T-helper 1 cell treated with Interleukin-12 subunit alpha and Interleukin-12 subunit beta and Interleukin-4 antibody, amounts not matched to agents 30 μg/mL and 1 μg/mL, for 36 hours (primary cell): ENCODE measurements around the gene EMSY.

Experiments used
- H3K27ac Mint-ChIP-seq: one replicate; pipeline ENCODE4 v1.8.0; 2021; ENCODE audit warnings: mild to moderate bottlenecking, mixed read lengths
- H3K27me3 Mint-ChIP-seq: one replicate; pipeline ENCODE4 v1.8.0; 2021; ENCODE audit warnings: low read depth, mixed read lengths
- H3K36me3 Mint-ChIP-seq: one replicate; pipeline ENCODE4 v1.8.0; 2021; ENCODE audit warnings: low read depth, mixed read lengths
- H3K4me1 Mint-ChIP-seq: one replicate; pipeline ENCODE4 v1.8.0; 2021; ENCODE audit warnings: low read depth, mixed read lengths
- H3K4me3 Mint-ChIP-seq: one replicate; pipeline ENCODE4 v1.8.0; 2021; ENCODE audit warnings: mild to moderate bottlenecking, moderate library complexity, mixed read lengths
- H3K9me3 Mint-ChIP-seq: one replicate; pipeline ENCODE4 v1.8.0; 2021; ENCODE audit warnings: mixed read lengths

The EMSY gene

GRCh38 chr11:76443268-76443980, 1.4 kb upstream of the EMSY start:
- Mint-ChIP-seq H3K27ac (peak overlapping the region; percentile 93), H3K27me3 (no peaks in the 10 kb centered on the region), H3K9me3 (no peaks in the 10 kb centered on the region), H3K4me1 (peaks cover 27% of the 10 kb centered on the region), H3K4me3 (peak overlapping the region; percentile 94), H3K36me3 (peaks cover 8% of the 10 kb centered on the region)

GRCh38 chr11:76444065-76444383, 794 bp upstream of the EMSY start:
- Mint-ChIP-seq H3K4me1 (peaks cover 29% of the 10 kb centered on the region), H3K36me3 (peaks cover 11% of the 10 kb centered on the region), H3K9me3 (no peaks in the 10 kb centered on the region), H3K4me3 (peak overlapping the region; percentile 94), H3K27me3 (no peaks in the 10 kb centered on the region), H3K27ac (peak overlapping the region; percentile 93)

GRCh38 chr11:76445121-76446084, 585 bp downstream of the EMSY start:
- Mint-ChIP-seq H3K4me1 (peaks cover 34% of the 10 kb centered on the region), H3K27ac (peak overlapping the region; percentile 93), H3K27me3 (no peaks in the 10 kb centered on the region), H3K9me3 (no peaks in the 10 kb centered on the region), H3K4me3 (peak overlapping the region; percentile 94), H3K36me3 (peaks cover 22% of the 10 kb centered on the region)

- Mint-ChIP-seq H3K36me3 (peaks cover 36% of the 10 kb centered on the region), H3K27ac (no peak overlapping the region), H3K4me1 (peaks cover 33% of the 10 kb centered on the region), H3K9me3 (no peaks in the 10 kb centered on the region), H3K4me3 (no peak overlapping the region), H3K27me3 (no peaks in the 10 kb centered on the region)
These were observed 3.7 kb downstream of the EMSY start for GRCh38 chr11:76448506-76448905.

GRCh38 chr11:76453248-76453647, 8.4 kb downstream of the EMSY start:
- no peaks in the 10 kb centered on the region for H3K9me3 Mint-ChIP-seq
- peaks cover 16% of the 10 kb centered on the region for H3K4me1 Mint-ChIP-seq
- no peaks in the 10 kb centered on the region for H3K27me3 Mint-ChIP-seq
- H3K4me3 Mint-ChIP-seq = no peak overlapping the region
- H3K27ac Mint-ChIP-seq = no peak overlapping the region
- H3K36me3 Mint-ChIP-seq = peaks cover 34% of the 10 kb centered on the region

GRCh38 chr11:76455331-76455730, 10.5 kb downstream of the EMSY start:
- H3K27me3 Mint-ChIP-seq = no peaks in the 10 kb centered on the region
- peaks cover 26% of the 10 kb centered on the region for H3K36me3 Mint-ChIP-seq
- no peak overlapping the region for H3K4me3 Mint-ChIP-seq
- no peaks in the 10 kb centered on the region for H3K9me3 Mint-ChIP-seq
- peaks cover 11% of the 10 kb centered on the region for H3K4me1 Mint-ChIP-seq
- H3K27ac Mint-ChIP-seq = no peak overlapping the region

GRCh38 chr11:76455931-76456330, 11.1 kb downstream of the EMSY start:
- Mint-ChIP-seq H3K4me3 (no peak overlapping the region), H3K27me3 (no peaks in the 10 kb centered on the region), H3K27ac (no peak overlapping the region), H3K9me3 (no peaks in the 10 kb centered on the region), H3K4me1 (peaks cover 9% of the 10 kb centered on the region), H3K36me3 (peaks cover 27% of the 10 kb centered on the region)

GRCh38 chr11:76456571-76456970, 11.8 kb downstream of the EMSY start:
- peaks cover 26% of the 10 kb centered on the region for H3K36me3 Mint-ChIP-seq
- H3K9me3 Mint-ChIP-seq = no peaks in the 10 kb centered on the region
- no peak overlapping the region for H3K4me3 Mint-ChIP-seq
- H3K27me3 Mint-ChIP-seq = no peaks in the 10 kb centered on the region
- H3K27ac Mint-ChIP-seq = no peak overlapping the region
- H3K4me1 Mint-ChIP-seq = peaks cover 6% of the 10 kb centered on the region

- Mint-ChIP-seq H3K9me3 (no peaks in the 10 kb centered on the region), H3K4me3 (no peak overlapping the region), H3K27ac (no peak overlapping the region), H3K4me1 (peaks cover 2% of the 10 kb centered on the region), H3K36me3 (peaks cover 21% of the 10 kb centered on the region), H3K27me3 (no peaks in the 10 kb centered on the region)
These were observed 14.5 kb downstream of the EMSY start for GRCh38 chr11:76459299-76459698.

- Mint-ChIP-seq H3K27me3 (no peaks in the 10 kb centered on the region), H3K36me3 (peaks cover 26% of the 10 kb centered on the region), H3K4me3 (no peak overlapping the region), H3K9me3 (no peaks in the 10 kb centered on the region), H3K4me1 (peaks cover 2% of the 10 kb centered on the region), H3K27ac (no peak overlapping the region)
These were observed 15.0 kb downstream of the EMSY start for GRCh38 chr11:76459846-76460245.

GRCh38 chr11:76462317-76462716, 17.5 kb downstream of the EMSY start:
- H3K36me3 Mint-ChIP-seq = peaks cover 33% of the 10 kb centered on the region
- no peak overlapping the region for H3K4me3 Mint-ChIP-seq
- H3K27me3 Mint-ChIP-seq = no peaks in the 10 kb centered on the region
- no peak overlapping the region for H3K27ac Mint-ChIP-seq
- H3K4me1 Mint-ChIP-seq = peaks cover 3% of the 10 kb centered on the region
- H3K9me3 Mint-ChIP-seq = no peaks in the 10 kb centered on the region

GRCh38 chr11:76465701-76466100, 20.9 kb downstream of the EMSY start:
- H3K9me3 Mint-ChIP-seq = no peaks in the 10 kb centered on the region
- H3K4me1 Mint-ChIP-seq = peaks cover 1% of the 10 kb centered on the region
- H3K36me3 Mint-ChIP-seq = peaks cover 33% of the 10 kb centered on the region
- no peak overlapping the region for H3K4me3 Mint-ChIP-seq
- H3K27me3 Mint-ChIP-seq = no peaks in the 10 kb centered on the region
- H3K27ac Mint-ChIP-seq = no peak overlapping the region

- H3K27ac Mint-ChIP-seq = no peak overlapping the region
- peaks cover 1% of the 10 kb centered on the region for H3K4me1 Mint-ChIP-seq
- H3K4me3 Mint-ChIP-seq = no peak overlapping the region
- H3K27me3 Mint-ChIP-seq = no peaks in the 10 kb centered on the region
- no peaks in the 10 kb centered on the region for H3K9me3 Mint-ChIP-seq
- peaks cover 32% of the 10 kb centered on the region for H3K36me3 Mint-ChIP-seq
These were observed 21.8 kb downstream of the EMSY start for GRCh38 chr11:76466666-76467065.

- no peaks in the 10 kb centered on the region for H3K9me3 Mint-ChIP-seq
- H3K4me3 Mint-ChIP-seq = no peak overlapping the region
- H3K27ac Mint-ChIP-seq = no peak overlapping the region
- H3K4me1 Mint-ChIP-seq = peaks cover 1% of the 10 kb centered on the region
- peaks cover 29% of the 10 kb centered on the region for H3K36me3 Mint-ChIP-seq
- no peaks in the 10 kb centered on the region for H3K27me3 Mint-ChIP-seq
These were observed 24.3 kb downstream of the EMSY start for GRCh38 chr11:76469141-76469540.

GRCh38 chr11:76471382-76471781, 26.6 kb downstream of the EMSY start:
- H3K36me3 Mint-ChIP-seq = peaks cover 20% of the 10 kb centered on the region

More at GRCh38 chr11:76471382-76471781, 26.6 kb downstream of the EMSY start:
- Mint-ChIP-seq H3K27ac (no peak overlapping the region), H3K9me3 (no peaks in the 10 kb centered on the region), H3K27me3 (no peaks in the 10 kb centered on the region), H3K4me1 (peaks cover 1% of the 10 kb centered on the region), H3K4me3 (no peak overlapping the region)
